Measurements from ENCODE around the gene E2F8. TPM values are rescaled to one million over a fixed set of nuclear protein-coding genes. Genes with fewer than 3 reads are reported as not detected.
A peak's percentile ranks its signal among the peaks of the same experiment; 100 is the strongest.
"Not testable (repeated sequence)": the region's sequence is repeated elsewhere in the genome, so short reads cannot be mapped to it uniquely, and the experiment has no call there.

E2F8 gene
- total RNA-seq, 1 donor from 2014 or later: 0.95 TPM

DNA sequence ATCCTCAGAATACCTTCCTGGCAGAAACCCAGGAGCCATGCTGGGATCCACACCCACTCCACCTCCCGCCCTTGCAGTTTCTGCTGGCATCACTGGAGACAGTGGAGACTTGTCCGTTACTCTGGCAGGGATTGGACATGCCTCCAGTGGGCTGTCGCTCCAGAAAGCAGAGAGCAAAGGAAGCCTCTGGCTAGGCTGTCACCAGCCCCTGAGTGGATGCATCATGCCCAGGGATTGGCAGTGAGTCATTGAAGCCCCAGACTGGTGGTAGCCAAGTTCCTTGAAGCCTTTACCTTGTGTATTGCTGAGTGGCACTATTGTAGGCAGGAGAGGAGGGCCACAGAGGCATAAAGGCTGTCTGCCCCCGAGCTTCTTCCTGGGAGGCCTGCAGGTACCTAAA, 34.8 kb upstream of the E2F8 start:
- Histone ChIP-seq H3K9me3 (no peaks in the 10 kb centered on the region), H3K36me3 (no peaks in the 10 kb centered on the region), H3K27ac (no peak overlapping the region), H3K27me3 (ENCODE audit: low read depth) (no peaks in the 10 kb centered on the region), H3K4me1 (no peaks in the 10 kb centered on the region), H3K4me3 (no peak overlapping the region)
- intact Hi-C loops (cut with DNase I): no loop called here
- no peak for DNase-seq
- TF ChIP-seq, protein P1, sequence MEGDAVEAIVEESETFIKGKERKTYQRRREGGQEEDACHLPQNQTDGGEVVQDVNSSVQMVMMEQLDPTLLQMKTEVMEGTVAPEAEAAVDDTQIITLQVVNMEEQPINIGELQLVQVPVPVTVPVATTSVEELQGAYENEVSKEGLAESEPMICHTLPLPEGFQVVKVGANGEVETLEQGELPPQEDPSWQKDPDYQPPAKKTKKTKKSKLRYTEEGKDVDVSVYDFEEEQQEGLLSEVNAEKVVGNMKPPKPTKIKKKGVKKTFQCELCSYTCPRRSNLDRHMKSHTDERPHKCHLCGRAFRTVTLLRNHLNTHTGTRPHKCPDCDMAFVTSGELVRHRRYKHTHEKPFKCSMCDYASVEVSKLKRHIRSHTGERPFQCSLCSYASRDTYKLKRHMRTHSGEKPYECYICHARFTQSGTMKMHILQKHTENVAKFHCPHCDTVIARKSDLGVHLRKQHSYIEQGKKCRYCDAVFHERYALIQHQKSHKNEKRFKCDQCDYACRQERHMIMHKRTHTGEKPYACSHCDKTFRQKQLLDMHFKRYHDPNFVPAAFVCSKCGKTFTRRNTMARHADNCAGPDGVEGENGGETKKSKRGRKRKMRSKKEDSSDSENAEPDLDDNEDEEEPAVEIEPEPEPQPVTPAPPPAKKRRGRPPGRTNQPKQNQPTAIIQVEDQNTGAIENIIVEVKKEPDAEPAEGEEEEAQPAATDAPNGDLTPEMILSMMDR (IDR thresholded peaks at IDR 0.05): no peak
- ATAC-seq: no peak

DNA sequence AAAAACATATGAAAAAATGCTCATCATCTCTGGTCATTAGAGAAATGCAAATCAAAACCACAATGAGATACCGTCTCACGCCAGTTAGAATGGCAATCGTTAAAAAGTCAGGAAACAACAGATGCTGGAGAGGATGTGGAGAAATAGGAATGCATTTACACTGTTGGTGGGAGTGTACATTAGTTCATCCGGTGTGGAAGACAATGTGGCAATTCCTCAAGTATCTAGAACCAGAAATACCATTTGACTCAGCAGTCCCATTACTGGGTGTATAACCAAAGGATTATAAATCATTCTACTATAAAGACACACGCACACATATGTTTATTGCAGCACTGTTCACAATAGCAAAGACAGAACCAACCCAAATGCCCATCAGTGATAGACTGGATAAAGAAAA, 32.5 kb upstream of the E2F8 start:
- DNase-seq; H3K9me3 ChIP-seq; ATAC-seq; intact Hi-C loops (cut with DNase I); H3K27ac ChIP-seq; H3K4me3 ChIP-seq; H3K36me3 ChIP-seq; H3K4me1 ChIP-seq; H3K27me3 ChIP-seq (ENCODE audit: low read depth): not testable (repeated sequence)

DNA sequence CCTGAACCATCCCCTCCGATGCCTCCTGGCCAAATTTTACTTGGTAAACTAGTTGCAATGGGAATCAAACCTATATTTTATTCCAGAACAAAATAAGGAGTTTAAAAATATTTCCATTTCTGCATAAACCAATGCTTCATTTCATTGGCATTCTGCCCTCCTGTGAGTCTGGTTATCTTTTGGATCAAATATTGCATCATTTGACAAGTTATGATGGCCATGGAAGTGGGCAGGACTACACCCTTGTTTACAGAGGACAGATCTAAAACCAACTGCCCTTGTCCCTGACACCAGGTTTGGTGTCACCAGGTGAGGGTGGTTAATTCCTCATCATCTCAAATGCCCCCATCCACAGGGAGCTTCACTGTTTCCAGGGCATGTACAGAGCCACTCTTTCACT, 28.2 kb upstream of the E2F8 start:
- Histone ChIP-seq H3K27me3 (ENCODE audit: low read depth) (no peaks in the 10 kb centered on the region), H3K4me1 (no peaks in the 10 kb centered on the region), H3K36me3 (no peaks in the 10 kb centered on the region), H3K27ac (no peak overlapping the region), H3K4me3 (no peak overlapping the region), H3K9me3 (no peaks in the 10 kb centered on the region)
- intact Hi-C loops (cut with DNase I): no loop called here
- TF ChIP-seq, protein P1 (IDR thresholded peaks at IDR 0.05): no peak
- ATAC-seq (no peak), DNase-seq (no peak)

DNA sequence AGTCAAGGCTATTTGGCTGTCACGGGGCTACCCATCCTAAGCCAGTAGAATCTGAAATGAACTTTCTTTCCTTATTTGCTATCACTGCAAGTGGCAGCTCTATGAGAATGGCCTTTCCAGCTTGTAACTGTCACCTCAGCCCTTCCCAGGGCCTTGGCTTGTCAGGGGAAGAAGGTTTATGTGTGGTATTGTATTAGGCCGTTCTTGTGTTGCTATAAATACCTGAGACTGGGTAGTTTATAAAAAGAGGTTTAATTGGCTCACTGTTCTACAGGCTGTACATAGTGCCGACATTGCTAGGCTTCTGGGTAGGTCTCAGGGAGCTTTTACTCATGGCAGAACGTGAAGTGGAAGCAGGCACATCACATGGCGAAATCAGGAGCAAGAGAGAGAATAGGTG, 26.8 kb upstream of the E2F8 start:
- TF ChIP-seq, protein P1 (IDR thresholded peaks at IDR 0.05): no peak
- ATAC-seq (no peak), DNase-seq (no peak)
- Histone ChIP-seq H3K27me3 (ENCODE audit: low read depth) (no peaks in the 10 kb centered on the region), H3K36me3 (no peaks in the 10 kb centered on the region), H3K27ac (no peak overlapping the region), H3K9me3 (no peaks in the 10 kb centered on the region), H3K4me3 (no peak overlapping the region), H3K4me1 (no peaks in the 10 kb centered on the region)
- intact Hi-C loops (cut with DNase I): no loop called here

DNA sequence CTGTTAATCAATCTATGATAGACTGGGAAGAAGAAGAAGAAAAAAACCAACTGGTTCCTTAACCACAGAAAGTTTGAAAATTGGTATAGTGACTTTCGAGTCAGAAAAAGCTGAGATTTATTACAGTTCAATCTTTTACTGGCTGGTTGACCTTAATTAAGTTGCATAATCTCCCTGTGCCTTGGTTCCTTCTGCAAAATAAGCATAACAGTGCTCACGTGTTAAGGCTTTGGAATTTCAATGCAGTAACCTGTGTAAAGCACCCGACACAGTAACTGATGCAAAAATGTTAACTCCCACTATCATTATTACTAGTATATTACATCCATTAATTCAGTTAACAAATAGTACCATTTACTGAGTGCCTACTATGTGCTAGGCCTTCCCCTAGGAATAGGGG, 22.6 kb upstream of the E2F8 start:
- Histone ChIP-seq H3K9me3 (no peaks in the 10 kb centered on the region), H3K4me3 (no peak overlapping the region), H3K36me3 (no peaks in the 10 kb centered on the region), H3K4me1 (peaks cover 3% of the 10 kb centered on the region), H3K27me3 (ENCODE audit: low read depth) (no peaks in the 10 kb centered on the region), H3K27ac (no peak overlapping the region)
- TF ChIP-seq, protein P1 (IDR thresholded peaks at IDR 0.05): no peak
- no peak for DNase-seq
- no peak for ATAC-seq
- intact Hi-C loops (cut with DNase I): no loop called here

DNA sequence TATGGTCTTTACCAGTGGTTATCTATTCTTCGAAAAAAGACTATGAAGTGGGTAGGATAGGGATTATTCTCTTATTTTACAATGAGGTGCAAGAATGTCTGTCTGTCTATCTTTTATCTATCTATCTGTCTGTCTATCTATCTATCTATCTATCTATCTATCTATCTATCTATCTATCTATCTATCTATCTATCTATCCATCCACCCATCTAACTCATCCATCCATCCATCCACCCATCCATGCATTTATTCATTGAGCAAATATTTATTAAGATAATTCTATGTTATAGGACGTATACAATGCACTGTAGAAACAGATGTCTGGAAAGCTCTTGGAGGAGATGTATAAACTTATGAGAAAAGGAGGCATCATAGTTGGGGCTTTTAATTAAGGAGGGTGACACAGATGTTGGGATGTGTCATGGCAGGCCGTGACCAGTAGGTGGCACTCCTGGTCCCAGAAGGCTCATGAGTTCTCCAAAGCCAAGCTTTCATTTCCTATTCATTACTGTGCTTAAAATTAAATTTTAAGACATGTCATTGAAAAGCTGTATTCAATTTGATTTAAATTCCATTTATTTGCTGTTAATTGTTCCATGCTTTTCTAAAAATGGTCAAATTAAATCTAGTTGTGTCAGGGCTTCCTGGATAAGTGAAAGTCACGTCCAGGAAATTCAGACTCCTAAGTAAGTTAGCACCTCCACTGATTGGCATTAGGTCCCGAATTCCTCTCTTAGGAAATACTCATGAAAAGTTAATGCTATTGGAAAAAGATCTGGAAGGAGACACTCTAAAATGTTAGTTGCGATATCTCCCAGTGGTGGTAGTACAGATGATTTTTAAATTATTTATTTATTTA, 19.0 kb upstream of the E2F8 start:
- DNase-seq (peak; percentile 69), ATAC-seq (peak; percentile 79 to 85)
- Histone ChIP-seq H3K9me3 (no peaks in the 10 kb centered on the region), H3K27ac (no peak overlapping the region), H3K4me3 (peak overlapping the region; percentile 31), H3K36me3 (no peaks in the 10 kb centered on the region), H3K27me3 (ENCODE audit: low read depth) (no peaks in the 10 kb centered on the region), H3K4me1 (peaks cover 3% of the 10 kb centered on the region)
- TF ChIP-seq, protein P1 (IDR thresholded peaks at IDR 0.05): peak; percentile 96
- intact Hi-C loops (cut with DNase I): no loop called here
